DND-41 (cell line): ENCODE measurements around the gene KRTAP5-1.

ENCODE experiments used
- CTCF ChIP-seq: IDR thresholded peaks from 2 replicates; pipeline ENCODE4 v1.5.1; 2012; ENCODE audit warnings: borderline replicate concordance, low read length, moderate library complexity, mild to moderate bottlenecking; ENCODE audit not compliant: poor library complexity, severe bottlenecking; ENCODE audit errors: extremely low read depth
- EZH2 ChIP-seq: IDR thresholded peaks from 3 replicates; pipeline ENCODE4 v1.6.1; 2012; ENCODE audit warnings: borderline replicate concordance, low read depth, mild to moderate bottlenecking, moderate library complexity, low read length, inconsistent platforms; ENCODE audit not compliant: severe bottlenecking

DNA sequence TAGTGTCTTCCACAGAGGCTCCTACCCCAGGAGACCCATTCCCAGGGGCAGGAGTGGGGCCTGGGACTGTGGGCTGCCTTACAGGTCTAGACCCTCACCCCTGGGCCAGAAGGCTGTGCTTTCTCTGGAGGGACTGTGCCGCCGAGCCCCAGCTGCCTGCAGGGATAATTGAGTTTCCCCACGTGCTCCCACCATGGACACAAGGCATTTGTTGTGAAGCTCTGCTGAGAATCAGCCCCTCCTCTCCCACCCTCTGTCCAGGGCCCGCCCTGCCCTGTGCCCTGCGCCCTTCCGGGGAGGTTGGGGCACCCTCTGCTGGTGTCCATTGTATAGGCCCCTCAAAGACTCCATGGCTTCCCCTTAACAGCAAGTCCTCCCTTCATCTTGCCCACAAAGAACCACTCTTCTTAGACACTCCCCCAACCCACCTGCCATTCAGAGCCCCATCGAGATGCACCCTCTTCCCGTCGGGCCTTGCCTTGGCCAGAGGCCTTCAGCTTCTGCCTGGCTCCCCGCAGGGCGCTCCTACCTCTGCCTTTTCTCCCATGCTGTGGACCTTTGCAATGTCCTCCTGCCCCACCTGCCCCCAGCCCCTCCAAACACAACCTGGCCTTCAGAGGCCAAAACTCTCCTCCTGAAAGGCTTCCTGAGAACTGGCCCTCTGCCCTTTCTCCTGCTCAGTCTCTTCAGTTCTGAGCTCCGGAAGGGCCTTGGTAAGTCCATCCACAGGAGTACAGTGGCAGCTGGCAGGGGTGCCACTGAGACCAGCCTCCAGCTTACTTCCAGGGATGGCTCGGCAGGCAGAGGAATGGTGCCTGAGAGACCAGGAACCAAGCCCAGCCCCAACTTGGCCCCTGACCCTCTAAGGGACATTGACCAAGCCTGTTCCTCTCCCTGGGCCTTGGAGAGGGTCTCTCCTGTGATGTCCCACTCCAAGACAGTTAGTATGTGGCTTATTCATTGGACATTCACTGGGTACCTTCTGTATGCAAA lies 35.4 kb downstream of the KRTAP5-1 start:
- TF ChIP-seq CTCF (no peak), EZH2 (no peak)
